H1 (cell line): ENCODE measurements around the gene COL4A4. TPM values are rescaled to one million over a fixed set of nuclear protein-coding genes. Genes with fewer than 3 reads are reported as not detected.

Source experiments
- CTCF ChIA-PET: fragments of 300-600 bp; sonication (Branson Sonifier 250); formaldehyde crosslinking; loops from one replicate; lab custom pipeline; 2021; ENCODE audit not compliant: partially characterized antibody; lab: Charles Lee
- POLR2A ChIA-PET: fragments of 300-600 bp; sonication (Branson Sonifier 250); formaldehyde crosslinking; loops from one replicate; lab custom pipeline; 2021; ENCODE audit warnings: inconsistent platforms; ENCODE audit not compliant: partially characterized antibody; lab: Charles Lee
- DNase-seq, 2 experiments: peaks; one replicate each; pipeline versions ENCODE4 v3.0.0 to v3.0.0-alpha.2; 2010 to 2022; ENCODE audit warnings: low spot score in 2 of 2, low read depth in 1 of 2, mixed read lengths in 1 of 2
- FAIRE-seq: peaks from 2 replicates; lab custom pipeline; 2011; peaks lifted over from hg19 to GRCh38; lab: Jason Lieb, UNC
- H2AFZ ChIP-seq: 2 replicates; pipeline ENCODE4 v1.8.1; 2012; ENCODE audit warnings: low read length, inconsistent platforms
- H2AK5ac ChIP-seq: 2 replicates; pipeline ENCODE4 v1.6.1; 2013; ENCODE audit warnings: low read depth, low read length
- H2BK120ac ChIP-seq: replicated peaks from 2 replicates; pipeline ENCODE3; 2013; ENCODE audit warnings: low read depth, low read length, inconsistent platforms
- H2BK12ac ChIP-seq: 2 replicates; pipeline ENCODE4 v1.6.1; 2013; ENCODE audit warnings: low read depth, low read length
- H2BK15ac ChIP-seq: 2 replicates; pipeline ENCODE4 v1.6.1; 2013; ENCODE audit warnings: low read length
- H2BK20ac ChIP-seq: 2 replicates; pipeline ENCODE4 v1.6.1; 2013; ENCODE audit warnings: low read length
- H2BK5ac ChIP-seq: 2 replicates; pipeline ENCODE4 v1.6.1; 2013; ENCODE audit warnings: low read depth, low read length
- H3K14ac ChIP-seq: 2 replicates; pipeline ENCODE4 v1.6.1; 2013; ENCODE audit warnings: inconsistent platforms; ENCODE audit not compliant: insufficient read length
- H3K18ac ChIP-seq: 2 replicates; pipeline ENCODE4 v1.6.1; 2013; ENCODE audit warnings: low read length; ENCODE audit errors: extremely low read depth
- H3K23ac ChIP-seq: 2 replicates; pipeline ENCODE4 v1.6.1; 2013; ENCODE audit warnings: inconsistent platforms; ENCODE audit not compliant: insufficient read length
- H3K23me2 ChIP-seq: 2 replicates; pipeline ENCODE4 v1.6.1; 2013; ENCODE audit warnings: low read depth, low read length
- H3K27ac ChIP-seq: 2 replicates; pipeline ENCODE4 v1.6.1; 2011; ENCODE audit warnings: low read depth, low read length, inconsistent platforms
- H3K27me3 ChIP-seq, 4 experiments: replicated peaks in 1 of 4; 1 replicate in 1 of 4; 2 replicates in 3 of 4; pipeline versions ENCODE4 v1.6.1 to v1.8.1; 2011 to 2013; ENCODE audit warnings: low read length in 3 of 4, mild to moderate bottlenecking in 3 of 4, inconsistent platforms in 2 of 4, mixed read lengths in 2 of 4, moderate library complexity in 1 of 4; ENCODE audit not compliant: control insufficient read depth in 3 of 4, insufficient read depth in 3 of 4; ENCODE audit errors: extremely low read depth in 1 of 4
- H3K36me3 ChIP-seq, 4 experiments: 2 replicates each; pipeline versions ENCODE4 v1.6.1 to v1.8.1; 2011 to 2013; ENCODE audit warnings: mild to moderate bottlenecking in 4 of 4, low read length in 3 of 4, moderate library complexity in 2 of 4, control low read depth in 1 of 4, inconsistent platforms in 1 of 4; ENCODE audit not compliant: insufficient read depth in 4 of 4, control insufficient read depth in 2 of 4
- H3K4ac ChIP-seq: replicated peaks from 2 replicates; pipeline ENCODE3; 2013; ENCODE audit warnings: low read length, low read depth, mixed read lengths, inconsistent platforms; ENCODE audit not compliant: insufficient read length
- H3K4me1 ChIP-seq, 4 experiments: replicated peaks in 1 of 4; 1 replicate in 1 of 4; 2 replicates in 3 of 4; pipeline versions ENCODE4 v1.6.1 to v1.8.1; 2011 to 2013; ENCODE audit warnings: low read length in 3 of 4, inconsistent platforms in 2 of 4, mixed read lengths in 1 of 4; ENCODE audit not compliant: insufficient read depth in 4 of 4, control insufficient read depth in 3 of 4
- H3K4me2 ChIP-seq, 2 experiments: 2 replicates each; pipeline versions ENCODE4 v1.6.1 to v1.8.1; 2011 to 2013; ENCODE audit warnings: low read depth in 2 of 2, low read length in 2 of 2, control low read depth in 1 of 2, inconsistent platforms in 1 of 2, mild to moderate bottlenecking in 1 of 2; ENCODE audit not compliant: insufficient read depth in 1 of 2
- H3K4me3 ChIP-seq, 4 experiments: fragments of 200-600, 300-600 bp in 1 of 4; sonication (generic), shearing (Covaris generic), sonication (Bioruptor Twin) in 1 of 4; 2 replicates each; pipeline versions ENCODE4 v1.5.1 to v1.8.1; 2011 to 2016; ENCODE audit warnings: low read length in 4 of 4, low read depth in 3 of 4, control low read depth in 2 of 4, inconsistent platforms in 2 of 4, mild to moderate bottlenecking in 2 of 4, mixed read lengths in 1 of 4, moderate library complexity in 1 of 4; ENCODE audit not compliant: insufficient read depth in 2 of 4; ENCODE audit errors: extremely low read depth in 1 of 4
- H3K56ac ChIP-seq: replicated peaks from 2 replicates; pipeline ENCODE3; 2013; ENCODE audit warnings: low read depth, mild to moderate bottlenecking, mixed read lengths, low read length, inconsistent platforms; ENCODE audit not compliant: insufficient read length
- H3K79me1 ChIP-seq: 2 replicates; pipeline ENCODE4 v1.6.1; 2013; ENCODE audit warnings: low read depth, low read length, control low read depth
- H3K79me2 ChIP-seq, 2 experiments: 2 replicates each; pipeline versions ENCODE4 v1.6.1 to v1.8.1; 2012 to 2013; ENCODE audit warnings: low read length in 2 of 2, mild to moderate bottlenecking in 2 of 2, inconsistent platforms in 1 of 2; ENCODE audit not compliant: insufficient read depth in 2 of 2, control insufficient read depth in 1 of 2
- H3K9ac ChIP-seq, 4 experiments: replicated peaks in 1 of 4; 1 replicate in 1 of 4; 2 replicates in 3 of 4; pipeline versions ENCODE4 v1.6.1 to v1.8.1; 2011 to 2013; ENCODE audit warnings: low read depth in 3 of 4, low read length in 3 of 4, control low read depth in 2 of 4, mild to moderate bottlenecking in 2 of 4, moderate library complexity in 2 of 4, inconsistent platforms in 1 of 4; ENCODE audit errors: extremely low read depth in 1 of 4
- H3K9me3 ChIP-seq, 2 experiments: 2 replicates each; pipeline versions ENCODE4 v1.6.1 to v1.8.1; 2012 to 2013; ENCODE audit warnings: mild to moderate bottlenecking in 2 of 2, moderate library complexity in 2 of 2, control low read depth in 1 of 2, inconsistent platforms in 1 of 2, low read depth in 1 of 2, low read length in 1 of 2, mixed read lengths in 1 of 2; ENCODE audit not compliant: insufficient read depth in 2 of 2
- H4K20me1 ChIP-seq, 2 experiments: replicated peaks in 1 of 2; 2 replicates each; pipeline versions ENCODE3 to v1.8.1; 2011 to 2013; ENCODE audit warnings: inconsistent platforms in 2 of 2, low read length in 2 of 2, mild to moderate bottlenecking in 1 of 2; ENCODE audit not compliant: insufficient read depth in 2 of 2, control insufficient read depth in 1 of 2
- H4K5ac ChIP-seq: 2 replicates; pipeline ENCODE4 v1.6.1; 2013; ENCODE audit warnings: low read length, low read depth, mixed read lengths, inconsistent platforms; ENCODE audit not compliant: insufficient read length
- H4K8ac ChIP-seq: 2 replicates; pipeline ENCODE4 v1.8.0; 2013; ENCODE audit warnings: mild to moderate bottlenecking, moderate library complexity, low read length, inconsistent platforms; ENCODE audit not compliant: insufficient read depth; ENCODE audit errors: extremely low read depth
- H4K91ac ChIP-seq: replicated peaks from 2 replicates; pipeline ENCODE3; 2013; ENCODE audit warnings: low read length, mixed read lengths, inconsistent platforms; ENCODE audit not compliant: insufficient read length
- FOSL1 ChIP-seq: IDR thresholded peaks from 2 replicates; pipeline ENCODE4 v1.6.1; 2011; ENCODE audit warnings: mild to moderate bottlenecking, low read depth, low read length, moderate library complexity; ENCODE audit not compliant: insufficient read depth
- MAFK ChIP-seq: IDR thresholded peaks from 2 replicates; pipeline ENCODE4 v1.6.1; 2012; ENCODE audit warnings: low read depth, mild to moderate bottlenecking, improper control_type of control experiment, low read length
- POU5F1 ChIP-seq: IDR thresholded peaks from 2 replicates; pipeline ENCODE4 v1.6.1; 2011; ENCODE audit warnings: low read depth, mild to moderate bottlenecking, low read length, moderate library complexity
- SAP30 ChIP-seq: fragments of 300-600 bp; sonication (generic); IDR thresholded peaks from 2 replicates; pipeline ENCODE4 v1.7.1; 2012; ENCODE audit warnings: low read length, moderate library complexity, mild to moderate bottlenecking, inconsistent platforms; ENCODE audit not compliant: insufficient read depth, insufficient replicate concordance
- SUZ12 ChIP-seq: fragments of 200-600 bp; sonication (generic); IDR thresholded peaks from 2 replicates; pipeline ENCODE4 v1.6.1; 2012; ENCODE audit warnings: mild to moderate bottlenecking, inconsistent platforms, low read length, moderate library complexity, mixed read lengths
- WGBS, 2 experiments: shearing (Covaris generic) in 1 of 2; methylation state at CpG; one replicate each; pipeline versions ENCODE4 v1.1.6 to v1.1.7; 2013 to 2015; ENCODE audit warnings: low lambda C conversion rate in 2 of 2, mixed read lengths in 2 of 2, inconsistent platforms in 1 of 2, low coverage in 1 of 2, missing lambda C conversion rate in 1 of 2; ENCODE audit not compliant: insufficient replicate concordance in 2 of 2, insufficient coverage in 1 of 2, insufficient read length in 1 of 2; ENCODE audit errors: extremely low coverage in 1 of 2, missing lambda C conversion rate in 1 of 2; 5-methylcytosine and 5-hydroxymethylcytosine counted together
- polyA plus RNA-seq, 7 experiments: library from polyadenylated mRNA; depleted of rRNA in 3 of 7; stranded (reverse) in 5 of 7; unstranded in 2 of 7; fragments of >200 nt in 5 of 7; fragments of 200-250 nt in 2 of 7; gene quantifications; 1 replicate in 5 of 7; 2 replicates in 1 of 7; 4 replicates in 1 of 7; pipeline versions ENCODE4 v1.2.1 to v1.2.3, GENCODE V29; 2011 to 2013; ENCODE audit warnings: missing spikeins in 2 of 7, mixed read lengths in 2 of 7
- total RNA-seq: library from RNA; stranded (reverse); fragmentation: NEBNext Ultra II Directional; extraction: Animal tissue kit (Norgen Biotek cat#: 25700); gene quantifications from 2 replicates; pipeline ENCODE4 v1.2.1, GENCODE V29; 2021

Gene COL4A4
- total and polyA plus RNA-seq, 2 of the 8 experiments (the other 6 are each of a cell fraction or from before 2014, with no cell fraction given), result 0.33 to 1.7 TPM

DNA sequence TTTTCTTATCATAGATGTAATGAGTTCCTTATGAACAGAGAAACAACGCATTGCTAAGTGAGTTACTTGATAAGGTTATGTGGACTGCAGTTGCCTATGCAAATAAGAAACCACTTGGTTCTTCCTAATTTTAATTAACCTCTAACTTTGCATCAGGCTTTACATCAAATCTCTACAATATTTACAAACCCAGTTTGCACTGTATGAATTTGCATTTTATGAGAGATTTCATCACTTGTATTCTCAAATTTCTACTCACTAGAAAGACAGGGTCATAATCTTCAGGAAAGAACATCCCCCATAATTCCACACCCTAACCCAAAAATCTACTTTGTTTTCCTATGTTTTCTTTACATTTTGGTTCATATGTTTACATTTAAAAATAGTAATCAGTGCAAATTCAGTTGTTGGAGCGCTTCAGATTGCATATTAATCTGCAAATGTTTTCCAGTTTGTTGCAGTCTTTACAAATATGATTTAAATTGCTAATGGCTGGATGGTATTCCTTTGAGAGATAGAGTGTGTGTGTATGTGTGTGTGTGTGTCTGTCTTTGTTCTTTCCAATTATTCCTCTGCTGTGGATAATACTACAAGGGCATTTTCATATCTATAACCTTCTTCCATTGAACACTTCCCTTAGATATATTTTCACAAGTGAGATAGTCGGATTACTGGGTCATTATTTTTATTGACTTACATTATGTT lies 106.1 kb downstream of the COL4A4 start:
- H3K27me3 ChIP-seq, result no peaks in the 10 kb centered on the region
- no peak overlapping the region for H4K91ac ChIP-seq
- no peak overlapping the region for H4K8ac ChIP-seq
- H3K9me3 ChIP-seq, result no peaks in the 10 kb centered on the region
- H3K23ac ChIP-seq, result no peak overlapping the region
- no peak overlapping the region for H2BK15ac ChIP-seq
- FAIRE-seq (no peak), DNase-seq (no peak)
- no peak overlapping the region for H2BK12ac ChIP-seq
- no peaks in the 10 kb centered on the region for H4K20me1 ChIP-seq
- WGBS, 2 experiments, result 89% methylated on average over 3 of the region's 3 CpGs; no CpG with 5 or more reads in 1 of the 2 experiments
- no peaks in the 10 kb centered on the region for H3K23me2 ChIP-seq
- H3K4ac ChIP-seq, result no peak overlapping the region
- H3K18ac ChIP-seq, result no peak overlapping the region
- H3K9ac ChIP-seq, result no peak overlapping the region
- H2BK5ac ChIP-seq, result no peak overlapping the region
- no peak overlapping the region for H2BK120ac ChIP-seq
- H3K4me2 ChIP-seq, result no peak overlapping the region
- H2AK5ac ChIP-seq, result no peak overlapping the region
- ChIA-PET CTCF (interaction anchor here (1.5 kb wide), 1 partner anchor 1399 kb away, joined by 3 read pairs; no protein-coding TSS in a partner anchor), POLR2A (no interaction called here)
- no peaks in the 10 kb centered on the region for H3K79me2 ChIP-seq
- no peak overlapping the region for H4K5ac ChIP-seq
- TF ChIP-seq MAFK (no peak), POU5F1 (no peak), SUZ12 (no peak), SAP30 (no peak), FOSL1 (no peak)
- no peak overlapping the region for H2AFZ ChIP-seq
- no peaks in the 10 kb centered on the region for H3K4me1 ChIP-seq
- H3K27ac ChIP-seq, result no peak overlapping the region
- no peak overlapping the region for H3K56ac ChIP-seq
- no peak overlapping the region for H3K14ac ChIP-seq
- H3K79me1 ChIP-seq, result no peaks in the 10 kb centered on the region
- no peaks in the 10 kb centered on the region for H3K36me3 ChIP-seq
- no peak overlapping the region for H2BK20ac ChIP-seq
- H3K4me3 ChIP-seq, result no peak overlapping the region
